GM18519 (cell line): ENCODE measurements around the gene ACD.
A peak's percentile ranks its signal among the peaks of the same experiment; 100 is the strongest.

ENCODE experiments used
- ATAC-seq: cut with Tn5 transposase; IDR thresholded peaks from one replicate; pipeline ENCODE4 v1.9.1; 2021; ENCODE audit warnings: mild to moderate bottlenecking, moderate library complexity; ENCODE audit not compliant: unreplicated experiment, low FRiP score

Gene ACD

DNA sequence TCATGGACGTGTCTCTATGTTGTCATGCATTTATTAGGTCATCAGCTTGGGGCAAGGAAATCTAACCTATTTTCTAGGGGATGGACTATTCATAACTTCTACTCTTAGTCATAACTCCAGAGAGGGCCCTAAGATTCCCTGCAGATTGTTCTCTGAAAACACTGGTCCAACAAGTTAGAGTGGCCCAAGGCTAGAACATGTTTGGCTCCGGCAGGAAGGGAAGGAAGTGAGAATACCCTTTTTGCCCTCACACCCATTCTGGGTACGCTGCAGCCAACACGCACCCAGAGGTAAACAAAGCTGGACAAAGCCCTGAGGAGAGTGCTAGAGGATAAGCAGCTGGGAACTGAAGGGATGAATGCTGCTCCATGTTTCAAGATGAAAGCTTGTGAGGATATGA, 16.5 kb upstream of the ACD start:
- ATAC-seq, result no peak

DNA sequence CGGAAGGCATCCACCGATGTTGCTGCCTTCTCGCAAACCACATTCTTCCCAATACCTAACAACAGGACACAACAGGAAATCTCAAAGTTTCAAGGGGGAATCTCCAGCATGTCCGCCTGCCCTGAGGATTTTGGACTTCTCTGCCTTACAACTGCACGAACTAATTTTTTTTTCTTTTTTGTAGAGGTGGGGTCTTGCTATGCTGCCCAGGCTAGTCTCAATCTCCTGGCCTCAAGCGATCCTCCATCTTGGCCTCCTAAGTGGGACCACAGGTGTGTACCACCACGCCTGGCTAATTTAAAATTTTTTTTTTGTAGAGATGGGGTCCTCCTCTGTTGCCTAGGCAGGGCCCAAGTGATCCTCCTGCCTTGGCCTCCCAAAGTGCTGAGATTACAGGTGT, 15.9 kb upstream of the ACD start:
- no peak for ATAC-seq

DNA sequence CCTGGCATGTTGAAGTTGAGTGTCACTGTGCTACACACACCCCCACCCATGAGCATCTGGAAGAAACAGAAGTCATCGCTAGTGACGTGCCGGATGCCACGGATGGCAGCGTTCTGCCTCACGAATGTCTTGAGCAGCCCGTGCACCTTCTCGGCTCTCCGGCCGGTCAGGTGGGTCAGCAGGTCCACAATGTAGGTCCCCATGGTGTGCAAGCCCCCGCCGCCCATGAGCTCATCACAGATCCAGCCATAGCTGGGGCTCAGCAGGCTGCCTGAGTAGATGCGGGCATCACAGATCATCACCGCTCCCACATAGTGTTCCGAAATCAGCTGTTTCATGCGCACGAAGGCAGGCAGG, 15.5 kb upstream of the ACD start:
- ATAC-seq, result no peak

DNA sequence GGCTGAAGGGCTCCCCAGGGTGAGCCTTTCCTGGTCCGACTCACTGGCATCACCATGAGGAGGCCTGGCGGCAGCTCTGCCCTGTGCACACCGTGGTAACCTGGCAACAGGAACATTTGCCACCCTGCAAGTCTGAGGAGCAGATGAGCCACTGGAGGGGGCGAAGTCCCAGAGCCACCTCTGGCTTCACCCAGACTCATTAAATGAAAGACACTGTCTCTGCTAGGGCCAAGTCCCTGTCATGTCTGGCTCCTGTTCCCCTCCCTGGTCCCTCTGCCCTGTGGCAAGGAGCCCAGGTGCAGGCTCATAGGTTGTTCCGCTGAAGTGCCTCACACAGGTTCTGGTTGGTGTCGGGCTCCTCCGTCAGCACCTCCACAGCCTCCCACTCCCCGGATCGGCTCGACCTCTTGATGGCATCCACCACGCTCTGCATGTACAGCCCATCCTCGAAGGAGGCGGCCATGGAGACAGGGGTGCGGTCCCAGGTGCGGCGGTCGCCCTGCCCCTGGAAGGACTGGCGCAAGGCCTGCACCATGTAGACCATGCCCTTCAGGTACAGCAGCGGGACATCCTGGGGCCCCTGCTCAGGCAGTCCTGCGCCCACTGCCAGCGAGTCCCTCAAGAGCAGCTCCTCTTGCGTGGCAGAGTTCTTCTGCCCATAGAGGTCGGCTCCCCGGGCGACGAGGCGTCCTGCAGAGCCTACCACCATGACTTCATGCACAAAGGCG, 15.0 kb upstream of the ACD start:
- ATAC-seq, result no peak

DNA sequence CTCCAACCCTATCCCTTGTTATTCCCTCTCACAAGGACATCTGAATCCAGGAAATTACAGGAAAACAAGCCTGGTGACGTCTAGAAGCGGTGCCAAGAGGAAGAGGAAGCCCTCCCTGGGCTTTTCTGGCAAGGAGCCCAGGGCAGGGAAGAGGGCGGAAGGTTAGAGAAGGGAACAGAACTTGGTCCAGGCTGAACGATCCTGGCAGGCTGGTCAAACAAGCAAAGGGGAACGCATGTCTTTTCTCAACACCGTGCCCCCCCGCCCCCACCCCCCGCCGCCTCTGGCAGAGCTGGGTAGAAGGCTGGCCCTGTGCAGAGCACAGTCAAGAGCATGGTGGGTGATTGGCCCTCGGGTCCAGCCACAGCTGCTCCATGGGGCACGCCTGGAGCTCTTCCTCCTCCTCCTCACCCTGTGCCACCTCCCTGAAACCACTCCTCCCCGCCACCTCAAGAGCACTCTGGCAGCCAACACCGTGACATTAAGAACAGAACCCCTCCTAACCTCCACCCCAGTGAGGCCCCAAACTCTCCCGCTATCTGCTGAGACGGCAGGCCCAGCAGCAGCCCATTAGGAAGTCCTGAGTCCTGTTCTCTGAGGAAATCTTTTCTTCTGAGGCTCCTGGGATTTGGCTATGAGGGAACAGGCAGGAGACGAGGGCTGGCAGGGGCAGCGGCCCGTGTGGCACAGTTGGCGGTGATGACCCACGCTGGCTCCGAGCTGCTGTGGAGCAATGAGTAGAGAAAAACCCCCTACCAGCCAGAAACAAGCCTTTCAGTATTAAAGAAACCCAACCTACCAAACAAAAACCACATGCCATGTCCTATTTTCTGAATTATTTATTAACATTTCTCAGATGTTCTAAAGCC, 13.9 kb upstream of the ACD start:
- no peak for ATAC-seq

GRCh38 chr16:67672739-67673662, 12.9 kb upstream of the ACD start:
- no peak for ATAC-seq

DNA sequence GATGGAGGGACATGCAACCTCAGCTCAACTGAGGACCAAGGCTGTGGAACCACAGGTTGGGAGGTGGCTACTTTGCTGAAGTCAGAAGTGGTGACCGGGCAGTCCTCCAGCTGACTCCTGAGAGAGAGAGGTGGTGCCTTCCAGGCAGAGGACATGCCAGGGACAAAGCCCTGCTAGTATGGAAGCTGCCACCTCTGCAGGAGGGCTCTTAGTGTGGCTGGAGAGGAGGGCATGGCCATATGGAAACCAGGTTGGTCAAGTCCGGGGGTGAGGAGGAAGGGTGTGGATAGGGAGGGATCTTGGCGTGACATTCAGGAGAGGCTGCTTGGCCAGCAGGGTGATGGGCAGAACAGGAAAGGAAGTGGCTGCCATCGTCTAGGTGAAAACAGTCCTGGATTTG, 12.2 kb upstream of the ACD start:
- no peak for ATAC-seq

- no peak for ATAC-seq
These were observed 9.5 kb upstream of the ACD start for GRCh38 chr16:67669499-67670101.

DNA sequence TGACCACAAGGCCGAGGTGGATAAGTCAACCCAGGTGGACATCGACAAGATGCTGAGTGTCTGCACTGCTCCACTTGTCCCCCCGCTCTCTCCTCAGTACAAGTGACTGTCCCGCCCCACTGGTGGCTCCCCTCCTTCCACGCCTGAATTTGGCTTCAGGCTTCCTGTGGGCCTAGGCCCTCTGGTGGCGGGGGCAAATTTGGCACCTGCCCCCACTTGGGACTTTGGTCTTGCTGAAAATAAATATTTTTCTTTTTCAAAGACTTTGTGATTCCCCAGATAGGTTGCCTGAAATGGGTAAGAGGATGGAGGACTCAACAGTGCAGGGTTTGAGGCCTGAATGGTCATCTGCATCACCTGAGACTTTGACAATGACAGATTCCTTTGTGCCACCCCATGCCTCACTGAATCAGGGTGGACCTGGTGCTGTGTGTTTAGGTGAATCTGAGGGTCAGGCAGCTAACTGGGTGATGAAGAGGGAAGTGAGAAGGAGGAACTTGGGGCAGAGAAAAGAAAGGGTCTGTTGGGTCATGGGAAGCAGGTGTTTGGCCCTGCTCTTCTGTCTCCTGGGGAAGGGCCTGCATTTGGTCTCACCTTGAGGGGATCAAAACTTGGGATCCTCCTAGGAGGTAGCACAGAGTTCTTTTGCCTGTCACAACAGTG, 8.6 kb upstream of the ACD start:
- ATAC-seq, result no peak

- ATAC-seq, result peak; percentile 56
These were observed 7.9 kb upstream of the ACD start for GRCh38 chr16:67667817-67668494.

DNA sequence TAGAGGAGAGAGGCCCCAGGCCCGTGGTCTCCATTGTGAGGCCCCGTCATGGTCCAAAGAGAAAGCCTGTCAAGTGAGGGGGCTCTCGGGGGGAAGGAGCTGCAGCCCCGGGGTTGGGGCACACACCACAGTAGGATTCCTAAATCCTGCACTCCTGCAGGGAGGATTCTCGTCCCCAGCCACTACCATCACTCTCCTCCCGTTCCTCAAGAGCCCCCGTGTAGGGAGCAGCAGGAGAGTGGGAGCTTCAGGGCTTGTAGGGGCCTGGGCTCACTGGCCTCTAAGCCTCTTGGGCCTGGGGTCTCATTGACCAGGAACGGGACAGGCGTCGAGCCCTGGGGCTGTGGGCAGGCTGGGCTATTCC, 7.4 kb upstream of the ACD start:
- ATAC-seq, result no peak

DNA sequence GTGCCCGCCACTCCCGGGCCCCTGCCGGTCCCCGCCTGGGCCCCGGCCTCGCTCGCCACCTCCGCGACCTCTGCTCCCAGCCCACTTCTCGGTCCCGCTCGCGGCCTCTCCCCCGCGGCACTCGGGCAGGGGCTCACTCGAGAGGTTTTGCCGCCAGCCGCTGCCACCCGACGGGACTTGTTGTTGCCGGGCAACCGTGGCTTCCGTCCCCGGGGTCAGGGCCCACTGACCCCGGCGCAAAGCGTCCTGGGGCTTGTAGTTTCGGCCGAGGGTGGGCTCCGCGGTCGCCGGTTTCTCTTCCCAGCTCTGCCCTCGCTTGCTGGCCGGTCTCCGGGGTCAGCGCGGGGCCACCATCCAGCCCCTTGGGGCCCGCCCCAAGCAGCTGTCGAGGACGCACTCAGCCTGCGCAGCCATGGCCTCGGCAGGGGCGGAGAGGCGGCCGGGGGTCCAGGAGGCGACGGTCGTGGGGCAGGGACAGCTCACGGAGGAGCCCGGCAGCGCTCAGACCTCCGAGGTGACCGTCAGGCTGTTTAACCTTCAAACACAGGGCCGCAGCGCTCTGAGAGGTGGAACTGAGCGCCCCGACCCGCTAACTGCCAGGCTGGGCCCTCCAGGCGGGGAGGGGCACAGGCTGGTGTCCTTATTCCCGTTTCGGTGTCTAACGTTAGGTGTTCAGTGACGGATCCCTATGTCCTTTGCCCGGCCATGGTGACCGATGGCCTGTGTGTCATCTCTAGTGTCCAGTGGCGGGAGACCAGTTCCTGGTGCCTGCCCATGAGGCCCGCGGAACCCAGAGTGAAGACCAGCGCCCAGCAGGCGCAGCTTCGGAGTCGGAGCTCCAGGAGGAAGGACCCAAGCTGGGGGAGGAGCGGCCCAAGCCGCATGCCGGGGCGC, 6.7 kb upstream of the ACD start, which contains the start of the genes C16orf86 and ENKD1:
C16orf86 (plus strand) TSS at position 256 of the 894 bp plus-strand sequence; CDS start at position 413, 157 bp downstream.
ENKD1 (minus strand) TSS at position 192 of the 894 bp plus-strand sequence. CDS start 308 bp downstream, outside the sequence.
- no peak for ATAC-seq

GRCh38 chr16:67666032-67666551, 6.0 kb upstream of the ACD start:
- no peak for ATAC-seq

- no peak for ATAC-seq
These were observed 5.5 kb upstream of the ACD start for GRCh38 chr16:67665598-67665997.

DNA sequence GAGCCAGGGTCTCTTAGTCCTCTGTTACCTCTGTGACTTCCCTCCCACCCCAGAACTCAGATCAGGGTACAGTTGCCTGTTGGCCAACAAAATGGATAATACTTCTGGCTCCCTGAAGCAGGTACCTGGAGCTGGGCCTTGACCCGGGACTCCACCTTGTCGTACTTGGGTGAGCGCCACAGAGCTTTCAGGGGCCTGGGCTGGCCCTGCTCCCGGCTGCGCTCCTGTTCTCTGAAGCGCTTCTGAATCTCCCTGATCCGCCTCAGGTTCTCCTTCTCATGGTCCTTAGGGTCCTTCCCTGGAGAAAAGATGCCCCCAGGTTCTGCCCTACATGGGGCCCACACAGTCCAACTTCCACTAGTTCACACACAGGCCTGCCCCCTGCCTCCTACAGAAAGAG, 4.8 kb upstream of the ACD start:
- ATAC-seq, result no peak

DNA sequence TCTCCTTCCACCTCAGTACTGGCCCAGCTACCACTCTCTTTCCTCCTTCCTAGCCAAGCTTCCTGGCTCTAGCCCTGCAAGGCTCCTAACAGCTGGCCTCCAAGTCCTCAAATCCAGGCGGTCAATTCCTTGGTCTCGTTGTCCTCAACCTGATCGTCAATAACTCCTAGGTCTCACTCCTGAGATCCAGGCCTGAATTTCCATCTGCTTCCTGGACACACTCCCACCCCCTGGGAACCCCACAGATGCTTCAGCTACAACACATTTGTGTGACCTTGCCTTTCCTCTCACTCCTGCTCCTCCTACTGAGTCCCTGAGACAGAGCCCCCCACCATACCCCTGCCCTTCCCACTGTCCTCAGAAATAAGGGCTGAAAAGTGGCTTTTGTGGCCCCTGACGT, 4.2 kb upstream of the ACD start:
- no peak for ATAC-seq

DNA sequence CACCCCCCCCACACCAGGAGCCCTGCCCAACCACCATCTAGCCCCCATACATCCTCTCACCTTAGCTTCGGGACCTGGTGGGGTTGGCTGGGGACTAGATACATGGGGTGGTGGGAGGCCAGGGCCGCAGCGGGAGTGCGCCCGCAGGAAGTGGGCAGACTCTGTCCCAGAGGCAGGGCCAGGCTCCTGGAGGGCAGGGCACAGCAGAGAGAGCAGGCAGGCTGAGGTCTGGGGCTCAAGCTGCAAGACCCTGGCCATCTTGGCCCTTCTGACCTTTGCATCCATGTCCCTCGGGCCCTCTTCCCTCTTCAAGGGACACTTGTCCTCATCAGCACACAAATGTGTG, 3.8 kb upstream of the ACD start:
- no peak for ATAC-seq

GRCh38 chr16:67663151-67663876, 3.3 kb upstream of the ACD start:
- ATAC-seq, result no peak
